Neural progenitor cell (in vitro differentiated cells): Measurements from ENCODE around the gene SLC41A3.

Experiments
- EZH2 ChIP-seq: fragments of 200-600 bp; sonication (generic); IDR thresholded peaks from 2 replicates; pipeline ENCODE4 v1.6.1; 2017; ENCODE audit warnings: antibody characterized with exemption, mild to moderate bottlenecking, moderate library complexity
- EZH2phosphoT487 ChIP-seq: fragments of 200-600 bp; sonication (generic); IDR thresholded peaks from 2 replicates; pipeline ENCODE4 v1.6.1; 2017; ENCODE audit warnings: antibody characterized with exemption
- TF ChIP-seq, protein P1 (sequence below): fragments of 200-600 bp; sonication (generic); IDR thresholded peaks from 2 replicates; pipeline ENCODE4 v1.5.1; 2017; ENCODE audit warnings: antibody characterized with exemption, mild to moderate bottlenecking

GRCh38 chr3:125967156-125967555 lies 116.8 kb downstream of the SLC41A3 start:
- TF ChIP-seq, protein P1, sequence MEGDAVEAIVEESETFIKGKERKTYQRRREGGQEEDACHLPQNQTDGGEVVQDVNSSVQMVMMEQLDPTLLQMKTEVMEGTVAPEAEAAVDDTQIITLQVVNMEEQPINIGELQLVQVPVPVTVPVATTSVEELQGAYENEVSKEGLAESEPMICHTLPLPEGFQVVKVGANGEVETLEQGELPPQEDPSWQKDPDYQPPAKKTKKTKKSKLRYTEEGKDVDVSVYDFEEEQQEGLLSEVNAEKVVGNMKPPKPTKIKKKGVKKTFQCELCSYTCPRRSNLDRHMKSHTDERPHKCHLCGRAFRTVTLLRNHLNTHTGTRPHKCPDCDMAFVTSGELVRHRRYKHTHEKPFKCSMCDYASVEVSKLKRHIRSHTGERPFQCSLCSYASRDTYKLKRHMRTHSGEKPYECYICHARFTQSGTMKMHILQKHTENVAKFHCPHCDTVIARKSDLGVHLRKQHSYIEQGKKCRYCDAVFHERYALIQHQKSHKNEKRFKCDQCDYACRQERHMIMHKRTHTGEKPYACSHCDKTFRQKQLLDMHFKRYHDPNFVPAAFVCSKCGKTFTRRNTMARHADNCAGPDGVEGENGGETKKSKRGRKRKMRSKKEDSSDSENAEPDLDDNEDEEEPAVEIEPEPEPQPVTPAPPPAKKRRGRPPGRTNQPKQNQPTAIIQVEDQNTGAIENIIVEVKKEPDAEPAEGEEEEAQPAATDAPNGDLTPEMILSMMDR = no peak
- TF ChIP-seq EZH2phosphoT487 = no peak
- no peak for TF ChIP-seq EZH2
